Suprapubic skin (tissue), 4 donors: Measurements from ENCODE around the gene NTN1. TPM values are rescaled to one million over a fixed set of nuclear protein-coding genes. Genes with fewer than 3 reads are reported as not detected.

Experiments
- DNase-seq, 2 donors: peaks; one replicate each; pipeline ENCODE4 v3.0.0-alpha.2; 2019; ENCODE audit warnings: low spot score in 2 of 2
- H3K27ac ChIP-seq: fragments of 200-600 bp; sonication (generic); one replicate; pipeline ENCODE4 v1.5.1; 2019
- H3K27me3 ChIP-seq: fragments of 200-600 bp; sonication (generic); one replicate; pipeline ENCODE4 v1.5.1; 2019
- H3K36me3 ChIP-seq: fragments of 200-600 bp; sonication (generic); one replicate; pipeline ENCODE4 v1.5.1; 2019
- H3K4me1 ChIP-seq: fragments of 200-600 bp; sonication (generic); one replicate; pipeline ENCODE4 v1.5.1; 2019
- H3K4me3 ChIP-seq: fragments of 200-600 bp; sonication (generic); one replicate; pipeline ENCODE4 v1.5.1; 2019; ENCODE audit warnings: mild to moderate bottlenecking
- H3K9me3 ChIP-seq: fragments of 200-600 bp; sonication (generic); one replicate; pipeline ENCODE4 v1.5.1; 2019
- CTCF ChIP-seq, 2 donors: fragments of 200-600 bp in 1 of 2; fragments of 450-650 bp in 1 of 2; sonication (generic) in 1 of 2; IDR thresholded peaks; one replicate each; pipeline ENCODE4 v1.5.1; 2016 to 2019; ENCODE audit warnings: antibody characterized with exemption in 2 of 2, mild to moderate bottlenecking in 1 of 2, moderate library complexity in 1 of 2
- EP300 ChIP-seq: sonication (generic); formaldehyde crosslinking; IDR thresholded peaks from one replicate; pipeline ENCODE4 v1.6.1; 2017; ENCODE audit warnings: antibody characterized with exemption
- POLR2A ChIP-seq, 2 donors: fragments of 450-650 bp; IDR thresholded peaks; one replicate each; pipeline ENCODE4 v1.6.1; 2017; ENCODE audit warnings: antibody characterized with exemption in 2 of 2, mild to moderate bottlenecking in 2 of 2, moderate library complexity in 2 of 2
- POLR2AphosphoS5 ChIP-seq, 3 donors: sonication (generic); formaldehyde crosslinking; IDR thresholded peaks; one replicate each; pipeline ENCODE4 v1.6.1; 2017; ENCODE audit warnings: antibody characterized with exemption in 3 of 3
- WGBS: methylation state at CpG from one replicate; pipeline ENCODE4 v1.1.5; 2018; 5-methylcytosine and 5-hydroxymethylcytosine counted together
- total RNA-seq, 4 donors: library from RNA; depleted of rRNA; stranded (reverse); fragments of >200 nt; gene quantifications; one replicate each; pipeline ENCODE4 v1.1.0, GENCODE V29; 2016

Gene NTN1
- total RNA-seq, 4 donors from 2014 or later: 2.4 to 5.9 (median 3.4) TPM

GRCh38 chr17:9241774-9242496 is 220.6 kb downstream of the NTN1 start:
- H3K27me3 ChIP-seq: no peaks in the 10 kb centered on the region
- peak overlapping the region; percentile 94 for H3K27ac ChIP-seq
- peaks cover 48% of the 10 kb centered on the region for H3K4me1 ChIP-seq
- WGBS: 62% methylated on average over 13 of the region's 16 CpGs
- H3K36me3 ChIP-seq: no peaks in the 10 kb centered on the region
- H3K9me3 ChIP-seq: no peaks in the 10 kb centered on the region
- H3K4me3 ChIP-seq: no peak overlapping the region
- DNase-seq: peak in 1 of 2 donors; percentile 68
- TF ChIP-seq CTCF (IDR thresholded peaks at IDR 0.05): no peak
- no peak for TF ChIP-seq EP300
- no peak for TF ChIP-seq POLR2A (IDR thresholded peaks at IDR 0.05)
- TF ChIP-seq POLR2AphosphoS5 (IDR thresholded peaks at IDR 0.05): no peak

GRCh38 chr17:9242497-9242881 is 221.2 kb downstream of the NTN1 start:
- Histone ChIP-seq H3K9me3 (no peaks in the 10 kb centered on the region), H3K4me3 (no peak overlapping the region), H3K4me1 (peaks cover 48% of the 10 kb centered on the region), H3K27me3 (no peaks in the 10 kb centered on the region), H3K36me3 (peaks cover 5% of the 10 kb centered on the region), H3K27ac (peak overlapping the region; percentile 94)
- peak in 1 of 2 donors; percentile 71 for DNase-seq
- WGBS: 77% methylated on average over 16 of the region's 16 CpGs
- TF ChIP-seq POLR2A (IDR thresholded peaks at IDR 0.05) (no peak), CTCF (IDR thresholded peaks at IDR 0.05) (no peak), POLR2AphosphoS5 (IDR thresholded peaks at IDR 0.05) (no peak), EP300 (no peak)

GRCh38 chr17:9242983-9243382 is 221.7 kb downstream of the NTN1 start:
- Histone ChIP-seq H3K4me3 (no peak overlapping the region), H3K36me3 (peaks cover 10% of the 10 kb centered on the region), H3K27me3 (no peaks in the 10 kb centered on the region), H3K9me3 (no peaks in the 10 kb centered on the region), H3K27ac (peak overlapping the region; percentile 94), H3K4me1 (peaks cover 48% of the 10 kb centered on the region)
- peak in 1 of 2 donors; percentile 50 for DNase-seq
- WGBS: 62% methylated on average over 7 of the region's 8 CpGs
- TF ChIP-seq EP300: no peak
- no peak for TF ChIP-seq POLR2AphosphoS5 (IDR thresholded peaks at IDR 0.05)
- no peak for TF ChIP-seq CTCF (IDR thresholded peaks at IDR 0.05)
- TF ChIP-seq POLR2A (IDR thresholded peaks at IDR 0.05): no peak

- no peak overlapping the region for H3K4me3 ChIP-seq
- no peaks in the 10 kb centered on the region for H3K9me3 ChIP-seq
- TF ChIP-seq POLR2A (IDR thresholded peaks at IDR 0.05) (no peak), CTCF (IDR thresholded peaks at IDR 0.05) (no peak), EP300 (no peak), POLR2AphosphoS5 (IDR thresholded peaks at IDR 0.05) (no peak)
- peaks cover 22% of the 10 kb centered on the region for H3K36me3 ChIP-seq
- H3K27me3 ChIP-seq: no peaks in the 10 kb centered on the region
- DNase-seq: peak in 1 of 2 donors; percentile 73
- 70% methylated on average over 20 of the region's 21 CpGs for WGBS
- H3K4me1 ChIP-seq: peaks cover 41% of the 10 kb centered on the region
- peak overlapping the region; percentile 58 for H3K27ac ChIP-seq
Measured at GRCh38 chr17:9244066-9245052, 223.0 kb downstream of the NTN1 start.
